Astrocyte (in vitro differentiated cells and primary cell): ENCODE data around the gene LMF1.

Experiments used
- CTCF ChIP-seq: IDR thresholded peaks from 2 replicates; pipeline ENCODE4 v1.5.1; 2011; ENCODE audit warnings: low read depth, mild to moderate bottlenecking, inconsistent platforms, low read length, moderate library complexity; ENCODE audit not compliant: insufficient read depth
- EZH2 ChIP-seq: IDR thresholded peaks from 2 replicates; pipeline ENCODE4 v1.6.1; 2012; ENCODE audit warnings: mild to moderate bottlenecking, low read length, inconsistent platforms; ENCODE audit not compliant: insufficient read depth

- TF ChIP-seq CTCF, result no peak
- no peak for TF ChIP-seq EZH2
Observed at GRCh38 chr16:962901-963814, 7.6 kb downstream of the LMF1 start.
